PC-3 (cell line): ENCODE data around the gene CDH4.

ENCODE experiments used
- EZH2phosphoT487 ChIP-seq: fragments of 300-600 bp; sonication (generic); IDR thresholded peaks from 2 replicates; pipeline ENCODE4 v1.6.1; 2018; ENCODE audit warnings: mild to moderate bottlenecking, antibody characterized with exemption, low read length, borderline replicate concordance
- TF ChIP-seq, protein P1 (sequence below): fragments of 300-600 bp; sonication (generic); conservative IDR thresholded peaks from 2 replicates; pipeline ENCODE4 v1.5.1; 2017; ENCODE audit warnings: antibody characterized with exemption, low read depth, mild to moderate bottlenecking, low read length

DNA sequence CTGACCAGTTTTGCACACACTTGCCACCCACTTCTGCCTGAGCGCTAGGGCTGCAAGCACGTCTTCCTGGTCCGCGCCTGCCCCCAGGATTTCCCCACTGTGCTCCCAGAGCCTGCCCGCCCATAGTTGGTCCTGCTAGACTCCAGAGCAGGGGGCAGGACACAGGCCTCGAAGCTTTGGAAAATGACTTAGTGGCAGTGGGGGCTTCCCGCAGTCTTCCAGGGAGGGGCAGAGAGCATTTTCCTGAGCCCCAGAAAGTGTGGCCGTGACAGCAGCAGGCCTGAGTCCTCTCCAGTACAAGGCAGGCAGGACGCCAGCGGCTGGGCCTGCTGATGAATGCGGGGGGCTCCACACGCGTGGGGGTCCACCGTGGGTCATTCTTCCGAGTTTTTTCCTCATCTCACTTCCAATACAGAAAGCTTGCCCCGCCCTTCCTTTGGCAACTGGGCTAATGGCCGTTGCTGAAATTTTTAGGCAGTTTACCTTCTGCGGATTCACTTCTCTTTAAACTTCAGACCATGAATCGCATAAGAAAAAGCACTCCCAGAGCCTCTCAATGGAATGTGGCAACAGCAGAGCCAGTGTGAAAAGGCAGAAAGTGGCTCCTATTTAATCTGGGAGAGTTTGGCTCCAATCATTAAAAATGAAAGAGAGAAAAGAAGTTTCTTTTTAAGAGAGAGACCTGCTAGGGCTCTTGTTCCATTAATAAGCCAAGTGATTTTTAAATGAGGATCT lies 383.8 kb downstream of the CDH4 start:
- TF ChIP-seq, protein P1, sequence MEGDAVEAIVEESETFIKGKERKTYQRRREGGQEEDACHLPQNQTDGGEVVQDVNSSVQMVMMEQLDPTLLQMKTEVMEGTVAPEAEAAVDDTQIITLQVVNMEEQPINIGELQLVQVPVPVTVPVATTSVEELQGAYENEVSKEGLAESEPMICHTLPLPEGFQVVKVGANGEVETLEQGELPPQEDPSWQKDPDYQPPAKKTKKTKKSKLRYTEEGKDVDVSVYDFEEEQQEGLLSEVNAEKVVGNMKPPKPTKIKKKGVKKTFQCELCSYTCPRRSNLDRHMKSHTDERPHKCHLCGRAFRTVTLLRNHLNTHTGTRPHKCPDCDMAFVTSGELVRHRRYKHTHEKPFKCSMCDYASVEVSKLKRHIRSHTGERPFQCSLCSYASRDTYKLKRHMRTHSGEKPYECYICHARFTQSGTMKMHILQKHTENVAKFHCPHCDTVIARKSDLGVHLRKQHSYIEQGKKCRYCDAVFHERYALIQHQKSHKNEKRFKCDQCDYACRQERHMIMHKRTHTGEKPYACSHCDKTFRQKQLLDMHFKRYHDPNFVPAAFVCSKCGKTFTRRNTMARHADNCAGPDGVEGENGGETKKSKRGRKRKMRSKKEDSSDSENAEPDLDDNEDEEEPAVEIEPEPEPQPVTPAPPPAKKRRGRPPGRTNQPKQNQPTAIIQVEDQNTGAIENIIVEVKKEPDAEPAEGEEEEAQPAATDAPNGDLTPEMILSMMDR = no peak
- TF ChIP-seq EZH2phosphoT487 = no peak
